ENCODE data around the gene ELAPOR2.

DNA sequence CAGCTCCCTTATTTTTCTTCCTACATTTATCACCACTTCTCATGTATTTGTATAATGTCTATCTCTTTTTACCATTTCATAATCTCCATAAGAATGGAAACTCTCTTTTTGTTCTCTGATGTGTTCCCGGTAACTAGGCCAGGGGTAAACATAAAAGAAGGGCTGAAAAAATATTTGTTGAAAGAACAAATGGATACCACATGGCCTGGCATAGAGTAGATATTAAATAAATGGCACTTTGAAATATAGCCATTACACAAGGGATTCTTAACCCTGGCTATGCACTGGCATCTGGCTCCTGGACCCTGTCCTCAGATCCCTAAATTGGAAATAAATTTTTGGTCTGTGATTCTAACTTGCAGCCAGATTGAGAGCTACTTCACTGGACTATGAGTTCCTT lies 30.4 kb downstream of the ELAPOR2 start:
- TF ChIP-seq, protein P1, sequence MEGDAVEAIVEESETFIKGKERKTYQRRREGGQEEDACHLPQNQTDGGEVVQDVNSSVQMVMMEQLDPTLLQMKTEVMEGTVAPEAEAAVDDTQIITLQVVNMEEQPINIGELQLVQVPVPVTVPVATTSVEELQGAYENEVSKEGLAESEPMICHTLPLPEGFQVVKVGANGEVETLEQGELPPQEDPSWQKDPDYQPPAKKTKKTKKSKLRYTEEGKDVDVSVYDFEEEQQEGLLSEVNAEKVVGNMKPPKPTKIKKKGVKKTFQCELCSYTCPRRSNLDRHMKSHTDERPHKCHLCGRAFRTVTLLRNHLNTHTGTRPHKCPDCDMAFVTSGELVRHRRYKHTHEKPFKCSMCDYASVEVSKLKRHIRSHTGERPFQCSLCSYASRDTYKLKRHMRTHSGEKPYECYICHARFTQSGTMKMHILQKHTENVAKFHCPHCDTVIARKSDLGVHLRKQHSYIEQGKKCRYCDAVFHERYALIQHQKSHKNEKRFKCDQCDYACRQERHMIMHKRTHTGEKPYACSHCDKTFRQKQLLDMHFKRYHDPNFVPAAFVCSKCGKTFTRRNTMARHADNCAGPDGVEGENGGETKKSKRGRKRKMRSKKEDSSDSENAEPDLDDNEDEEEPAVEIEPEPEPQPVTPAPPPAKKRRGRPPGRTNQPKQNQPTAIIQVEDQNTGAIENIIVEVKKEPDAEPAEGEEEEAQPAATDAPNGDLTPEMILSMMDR (IDR thresholded peaks at IDR 0.05; ENCODE audit: insufficient read depth, low read length): no peak
- TF ChIP-seq, protein P2, sequence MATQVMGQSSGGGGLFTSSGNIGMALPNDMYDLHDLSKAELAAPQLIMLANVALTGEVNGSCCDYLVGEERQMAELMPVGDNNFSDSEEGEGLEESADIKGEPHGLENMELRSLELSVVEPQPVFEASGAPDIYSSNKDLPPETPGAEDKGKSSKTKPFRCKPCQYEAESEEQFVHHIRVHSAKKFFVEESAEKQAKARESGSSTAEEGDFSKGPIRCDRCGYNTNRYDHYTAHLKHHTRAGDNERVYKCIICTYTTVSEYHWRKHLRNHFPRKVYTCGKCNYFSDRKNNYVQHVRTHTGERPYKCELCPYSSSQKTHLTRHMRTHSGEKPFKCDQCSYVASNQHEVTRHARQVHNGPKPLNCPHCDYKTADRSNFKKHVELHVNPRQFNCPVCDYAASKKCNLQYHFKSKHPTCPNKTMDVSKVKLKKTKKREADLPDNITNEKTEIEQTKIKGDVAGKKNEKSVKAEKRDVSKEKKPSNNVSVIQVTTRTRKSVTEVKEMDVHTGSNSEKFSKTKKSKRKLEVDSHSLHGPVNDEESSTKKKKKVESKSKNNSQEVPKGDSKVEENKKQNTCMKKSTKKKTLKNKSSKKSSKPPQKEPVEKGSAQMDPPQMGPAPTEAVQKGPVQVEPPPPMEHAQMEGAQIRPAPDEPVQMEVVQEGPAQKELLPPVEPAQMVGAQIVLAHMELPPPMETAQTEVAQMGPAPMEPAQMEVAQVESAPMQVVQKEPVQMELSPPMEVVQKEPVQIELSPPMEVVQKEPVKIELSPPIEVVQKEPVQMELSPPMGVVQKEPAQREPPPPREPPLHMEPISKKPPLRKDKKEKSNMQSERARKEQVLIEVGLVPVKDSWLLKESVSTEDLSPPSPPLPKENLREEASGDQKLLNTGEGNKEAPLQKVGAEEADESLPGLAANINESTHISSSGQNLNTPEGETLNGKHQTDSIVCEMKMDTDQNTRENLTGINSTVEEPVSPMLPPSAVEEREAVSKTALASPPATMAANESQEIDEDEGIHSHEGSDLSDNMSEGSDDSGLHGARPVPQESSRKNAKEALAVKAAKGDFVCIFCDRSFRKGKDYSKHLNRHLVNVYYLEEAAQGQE (IDR thresholded peaks at IDR 0.05; ENCODE audit: insufficient replicate concordance, low read depth): no peak
